LNCAP (cell line): ENCODE data around the gene FEV.
A peak's percentile ranks its signal among the peaks of the same experiment; 100 is the strongest.

ENCODE experiments used
- CTCF ChIP-seq: fragments of 450-650 bp; IDR thresholded peaks from 2 replicates; pipeline ENCODE4 v1.5.1; 2017; ENCODE audit warnings: mild to moderate bottlenecking

Gene FEV

GRCh38 chr2:218995972-218996711 is 11.2 kb upstream of the FEV start:
- TF ChIP-seq CTCF, result peak; percentile 81

GRCh38 chr2:218995561-218995960 is 10.6 kb upstream of the FEV start:
- TF ChIP-seq CTCF, result no peak

GRCh38 chr2:218993345-218994315 is 8.6 kb upstream of the FEV start, which contains the start of gene CRYBA2:
Gene CRYBA2 (minus strand): TSS chr2:218993422. CDS start chr2:218993176, 246 bp downstream.
- no peak for TF ChIP-seq CTCF

- no peak for TF ChIP-seq CTCF
Measured at GRCh38 chr2:218992703-218993344, 7.8 kb upstream of the FEV start.

- no peak for TF ChIP-seq CTCF
Measured at GRCh38 chr2:218992196-218992595, 7.2 kb upstream of the FEV start.

- TF ChIP-seq CTCF, result no peak
Measured at GRCh38 chr2:218991674-218992168, 6.7 kb upstream of the FEV start.

GRCh38 chr2:218990612-218991011 is 5.6 kb upstream of the FEV start:
- no peak for TF ChIP-seq CTCF
